ENCODE data around the gene AADACL4. TPM values are rescaled to one million over a fixed set of nuclear protein-coding genes. Genes with fewer than 3 reads are reported as not detected.
"Not testable (repeated sequence)": the region's sequence is repeated elsewhere in the genome, so short reads cannot be mapped to it uniquely, and the experiment has no call there.

Gene AADACL4
- total and polyA plus RNA-seq, 10 of the 15 experiments (the other 5 are each of a cell fraction or from before 2014, with no cell fraction given), result not detected

DNA sequence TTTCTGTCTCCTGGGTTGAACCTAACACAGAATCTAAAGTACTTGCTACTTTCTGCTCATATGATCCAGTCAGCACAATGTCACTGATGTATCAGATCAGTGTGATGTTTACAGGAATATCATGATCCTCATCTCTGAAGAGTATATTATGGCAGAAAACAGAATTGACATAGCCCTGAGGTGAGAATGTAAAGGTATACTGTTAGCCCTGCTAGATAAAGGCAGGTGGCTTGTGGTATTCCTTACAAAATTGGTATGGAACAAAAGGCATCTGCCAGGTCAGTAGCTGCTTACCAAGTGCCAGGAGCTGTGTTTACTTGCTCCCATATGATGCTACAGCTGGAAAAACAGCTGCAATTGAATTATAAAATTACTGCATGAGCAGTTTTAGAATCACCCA, 30.5 kb downstream of the AADACL4 start:
- no peaks in the 10 kb centered on the region for H3K79me2 ChIP-seq (ENCODE audit: control insufficient read depth, insufficient read depth, low read length)
- TF ChIP-seq CREM (IDR thresholded peaks at IDR 0.05; ENCODE audit: low read depth) (no peak), DPF2 (IDR thresholded peaks at IDR 0.05) (no peak), HDAC6 (IDR thresholded peaks at IDR 0.05; ENCODE audit: unreplicated experiment) (no peak), CUX1 (IDR thresholded peaks at IDR 0.05; ENCODE audit: insufficient replicate concordance, low read depth, low read length) (no peak), JUND (IDR thresholded peaks at IDR 0.05; ENCODE audit: low read depth, low read length) (no peak)
- TF ChIP-seq, protein P1, sequence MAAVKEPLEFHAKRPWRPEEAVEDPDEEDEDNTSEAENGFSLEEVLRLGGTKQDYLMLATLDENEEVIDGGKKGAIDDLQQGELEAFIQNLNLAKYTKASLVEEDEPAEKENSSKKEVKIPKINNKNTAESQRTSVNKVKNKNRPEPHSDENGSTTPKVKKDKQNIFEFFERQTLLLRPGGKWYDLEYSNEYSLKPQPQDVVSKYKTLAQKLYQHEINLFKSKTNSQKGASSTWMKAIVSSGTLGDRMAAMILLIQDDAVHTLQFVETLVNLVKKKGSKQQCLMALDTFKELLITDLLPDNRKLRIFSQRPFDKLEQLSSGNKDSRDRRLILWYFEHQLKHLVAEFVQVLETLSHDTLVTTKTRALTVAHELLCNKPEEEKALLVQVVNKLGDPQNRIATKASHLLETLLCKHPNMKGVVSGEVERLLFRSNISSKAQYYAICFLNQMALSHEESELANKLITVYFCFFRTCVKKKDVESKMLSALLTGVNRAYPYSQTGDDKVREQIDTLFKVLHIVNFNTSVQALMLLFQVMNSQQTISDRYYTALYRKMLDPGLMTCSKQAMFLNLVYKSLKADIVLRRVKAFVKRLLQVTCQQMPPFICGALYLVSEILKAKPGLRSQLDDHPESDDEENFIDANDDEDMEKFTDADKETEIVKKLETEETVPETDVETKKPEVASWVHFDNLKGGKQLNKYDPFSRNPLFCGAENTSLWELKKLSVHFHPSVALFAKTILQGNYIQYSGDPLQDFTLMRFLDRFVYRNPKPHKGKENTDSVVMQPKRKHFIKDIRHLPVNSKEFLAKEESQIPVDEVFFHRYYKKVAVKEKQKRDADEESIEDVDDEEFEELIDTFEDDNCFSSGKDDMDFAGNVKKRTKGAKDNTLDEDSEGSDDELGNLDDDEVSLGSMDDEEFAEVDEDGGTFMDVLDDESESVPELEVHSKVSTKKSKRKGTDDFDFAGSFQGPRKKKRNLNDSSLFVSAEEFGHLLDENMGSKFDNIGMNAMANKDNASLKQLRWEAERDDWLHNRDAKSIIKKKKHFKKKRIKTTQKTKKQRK (IDR thresholded peaks at IDR 0.05; ENCODE audit: low read depth, low read length), result no peak
- H3K4me1 ChIP-seq (ENCODE audit: control insufficient read depth, insufficient read depth, low read length), result no peaks in the 10 kb centered on the region
- H3K36me3 ChIP-seq (ENCODE audit: control insufficient read depth in 2 of 2, insufficient read depth in 2 of 2, low read length in 1 of 2), result no peaks in the 10 kb centered on the region
- ChIA-PET POLR2A (no interaction called here), SMC1A (ENCODE audit: uncharacterized antibody, unreplicated experiment) (no interaction called here), CTCF (no interaction called here), RAD21 (ENCODE audit: unreplicated experiment) (no interaction called here)
- H3K4me2 ChIP-seq (ENCODE audit: control insufficient read depth, insufficient read depth), result no peak overlapping the region
- no peak overlapping the region for H2AFZ ChIP-seq (ENCODE audit: control insufficient read depth, low read depth, low read length)
- BruUV-seq (replicated peaks), result no TSS peak
- intact Hi-C loops (cut with micrococcal nuclease; ENCODE audit: unreplicated experiment), result no loop called here
- no peak for DNase-seq (ENCODE audit: low read depth, low spot score)
- no peaks in the 10 kb centered on the region for H4K20me1 ChIP-seq (ENCODE audit: control insufficient read depth, insufficient read depth)
- H3K27ac ChIP-seq (ENCODE audit: control insufficient read depth, insufficient read depth), result no peak overlapping the region
- H3K27me3 ChIP-seq (replicated peaks in 1 of 2; ENCODE audit: control insufficient read depth in 2 of 2, insufficient read depth in 2 of 2, low read length in 1 of 2), result no peaks in the 10 kb centered on the region
- no peak for ATAC-seq
- in situ Hi-C loops (cut with MboI), result no loop called here
- no peak overlapping the region for H3K4me3 ChIP-seq
- no peak overlapping the region for H3K9ac ChIP-seq (ENCODE audit: control insufficient read depth, insufficient read depth, low read length)
- no peak for FAIRE-seq
- H3K9me3 ChIP-seq (replicated peaks; ENCODE audit: control insufficient read depth, insufficient read depth, low read length), result no peaks in the 10 kb centered on the region; the same call in 2 of the 3 replicates

DNA sequence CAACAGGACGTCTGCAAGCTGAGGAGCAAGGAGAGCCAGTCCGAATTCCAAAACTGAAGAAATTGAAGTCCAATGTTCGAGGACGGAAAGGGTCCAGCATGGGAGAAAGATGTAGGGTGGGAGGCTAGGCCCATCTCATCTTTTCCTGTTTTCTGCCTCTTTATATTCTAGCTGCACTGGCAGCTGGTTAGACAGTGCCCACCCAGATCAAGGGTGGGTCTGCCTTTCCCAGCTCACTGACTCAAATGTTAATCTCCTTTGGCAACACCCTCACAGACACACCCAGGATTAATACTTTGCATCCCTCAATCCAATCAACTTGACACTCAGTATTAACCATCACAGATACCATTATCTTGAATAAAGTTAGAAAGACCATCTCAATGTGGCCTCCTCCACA, 32.2 kb downstream of the AADACL4 start:
- POLR2A ChIA-PET, result interaction anchor here (0.7 kb wide), 1 partner anchor 16 kb away, joined by 4 read pairs; no protein-coding TSS in a partner anchor
- H3K4me2 ChIP-seq (ENCODE audit: control insufficient read depth, insufficient read depth); H3K4me1 ChIP-seq (ENCODE audit: control insufficient read depth, insufficient read depth, low read length); FAIRE-seq; H2AFZ ChIP-seq (ENCODE audit: control insufficient read depth, low read depth, low read length); ATAC-seq; H3K9me3 ChIP-seq (replicated peaks; ENCODE audit: control insufficient read depth, insufficient read depth, low read length); BruUV-seq (replicated peaks); H3K27me3 ChIP-seq (replicated peaks in 1 of 2; ENCODE audit: control insufficient read depth in 2 of 2, insufficient read depth in 2 of 2, low read length in 1 of 2); DNase-seq (ENCODE audit: low read depth, low spot score); H3K27ac ChIP-seq (ENCODE audit: control insufficient read depth, insufficient read depth); SMC1A ChIA-PET (ENCODE audit: uncharacterized antibody, unreplicated experiment); intact Hi-C loops (cut with micrococcal nuclease; ENCODE audit: unreplicated experiment); H3K36me3 ChIP-seq (ENCODE audit: control insufficient read depth in 2 of 2, insufficient read depth in 2 of 2, low read length in 1 of 2); RAD21 ChIA-PET (ENCODE audit: unreplicated experiment); CTCF ChIA-PET; H3K79me2 ChIP-seq (ENCODE audit: control insufficient read depth, insufficient read depth, low read length); in situ Hi-C loops (cut with MboI); H3K9ac ChIP-seq (ENCODE audit: control insufficient read depth, insufficient read depth, low read length); H4K20me1 ChIP-seq (ENCODE audit: control insufficient read depth, insufficient read depth); H3K4me3 ChIP-seq: not testable (repeated sequence)
- 14% methylated on average over 4 of the region's 4 CpGs for WGBS (ENCODE audit: insufficient coverage, insufficient replicate concordance, low lambda C conversion rate, missing lambda C conversion rate)

Measured in GM12878 (cell line).